ENCODE data around the gene WNT6. TPM values are rescaled to one million over a fixed set of nuclear protein-coding genes. Genes with fewer than 3 reads are reported as not detected.

Gene WNT6
- 1.9 TPM for total RNA-seq

- DNase-seq: no peak
Observed at GRCh38 chr2:218859556-218859987, at the start of gene WNT6. TSS of gene WNT6 (plus strand) at chr2:218859805. CDS start at chr2:218860038, 233 bp downstream.

- no peak for DNase-seq
Observed at GRCh38 chr2:218810256-218810655, 49.3 kb upstream of the WNT6 start.

- DNase-seq: no peak
Observed at GRCh38 chr2:218811382-218811781, 48.2 kb upstream of the WNT6 start.

GRCh38 chr2:218812096-218812815 is 47.3 kb upstream of the WNT6 start:
- DNase-seq: no peak

GRCh38 chr2:218812861-218813260 is 46.7 kb upstream of the WNT6 start:
- no peak for DNase-seq

GRCh38 chr2:218813771-218814460 is 45.7 kb upstream of the WNT6 start:
- no peak for DNase-seq

GRCh38 chr2:218814540-218815243 is 44.9 kb upstream of the WNT6 start:
- DNase-seq: no peak

- no peak for DNase-seq
Observed at GRCh38 chr2:218815244-218815637, 44.4 kb upstream of the WNT6 start.

GRCh38 chr2:218815649-218816048 is 44.0 kb upstream of the WNT6 start:
- DNase-seq: no peak

- DNase-seq: no peak
Observed at GRCh38 chr2:218816561-218817011, 43.0 kb upstream of the WNT6 start.

- no peak for DNase-seq
Observed at GRCh38 chr2:218819093-218819492, 40.5 kb upstream of the WNT6 start.

GRCh38 chr2:218820746-218821369 is 38.7 kb upstream of the WNT6 start:
- DNase-seq: no peak

- no peak for DNase-seq
Observed at GRCh38 chr2:218821605-218822211, 37.9 kb upstream of the WNT6 start.

GRCh38 chr2:218822622-218823021 is 37.0 kb upstream of the WNT6 start:
- no peak for DNase-seq

- DNase-seq: no peak
Observed at GRCh38 chr2:218823196-218823855, 36.3 kb upstream of the WNT6 start.

GRCh38 chr2:218824004-218824403 is 35.6 kb upstream of the WNT6 start:
- DNase-seq: no peak

GRCh38 chr2:218826791-218827190 is 32.8 kb upstream of the WNT6 start:
- no peak for DNase-seq

- no peak for DNase-seq
Observed at GRCh38 chr2:218827701-218828476, 31.7 kb upstream of the WNT6 start.

GRCh38 chr2:218828477-218828778 is 31.2 kb upstream of the WNT6 start:
- no peak for DNase-seq

GRCh38 chr2:218829868-218830451 is 29.6 kb upstream of the WNT6 start:
- peak; percentile 81 for DNase-seq

Data from tongue (tissue), 2 donors.